HG03280 (cell line): ENCODE measurements around the gene TMEM100.

Experiments used
- ATAC-seq: cut with Tn5 transposase; IDR thresholded peaks from one replicate; pipeline ENCODE4 v1.9.1; 2021; ENCODE audit warnings: mild to moderate bottlenecking, moderate library complexity; ENCODE audit not compliant: unreplicated experiment

The TMEM100 gene

DNA sequence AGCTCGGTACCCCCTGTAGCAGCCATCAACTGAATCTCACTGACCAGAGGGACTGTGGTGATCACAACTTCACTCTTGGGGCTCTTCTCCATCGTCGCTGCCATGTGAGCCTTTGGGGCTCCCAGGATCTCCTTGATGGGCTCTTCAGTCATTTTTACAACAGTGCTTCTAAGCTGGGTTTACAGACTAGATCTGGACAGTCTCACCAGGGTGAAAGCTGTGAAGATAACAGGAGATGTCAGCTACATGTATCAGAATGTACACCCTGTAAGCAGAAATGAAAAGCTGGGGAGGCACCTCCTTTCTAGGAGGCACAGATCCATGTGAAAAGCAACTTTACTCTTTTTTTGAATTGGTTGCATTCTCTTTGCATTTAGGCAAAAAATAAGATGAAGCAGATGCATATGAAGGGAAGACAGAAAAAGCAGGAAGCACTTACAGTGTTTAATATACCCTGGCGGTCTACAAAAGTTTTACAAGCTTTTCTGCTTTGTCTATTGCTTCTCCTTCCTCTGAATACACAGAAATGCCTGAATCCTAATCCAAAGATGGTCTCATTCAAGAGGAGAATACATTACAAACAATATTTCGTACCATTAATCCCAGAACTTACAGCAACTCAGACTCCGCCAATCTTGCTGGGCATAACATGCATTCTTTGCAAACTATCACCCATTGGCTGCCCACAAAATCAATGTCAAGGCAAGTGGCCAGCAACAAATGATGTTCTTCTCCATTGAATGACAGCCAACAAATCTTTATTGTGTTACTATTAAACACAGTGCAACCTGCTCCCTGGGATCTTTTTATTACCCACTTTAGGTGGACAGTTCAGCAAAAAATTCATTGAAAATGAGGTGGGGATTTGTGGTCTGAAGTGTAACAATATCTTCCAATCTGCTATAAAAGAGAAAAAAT lies 1.5 kb downstream of the TMEM100 start:
- ATAC-seq: no peak

DNA sequence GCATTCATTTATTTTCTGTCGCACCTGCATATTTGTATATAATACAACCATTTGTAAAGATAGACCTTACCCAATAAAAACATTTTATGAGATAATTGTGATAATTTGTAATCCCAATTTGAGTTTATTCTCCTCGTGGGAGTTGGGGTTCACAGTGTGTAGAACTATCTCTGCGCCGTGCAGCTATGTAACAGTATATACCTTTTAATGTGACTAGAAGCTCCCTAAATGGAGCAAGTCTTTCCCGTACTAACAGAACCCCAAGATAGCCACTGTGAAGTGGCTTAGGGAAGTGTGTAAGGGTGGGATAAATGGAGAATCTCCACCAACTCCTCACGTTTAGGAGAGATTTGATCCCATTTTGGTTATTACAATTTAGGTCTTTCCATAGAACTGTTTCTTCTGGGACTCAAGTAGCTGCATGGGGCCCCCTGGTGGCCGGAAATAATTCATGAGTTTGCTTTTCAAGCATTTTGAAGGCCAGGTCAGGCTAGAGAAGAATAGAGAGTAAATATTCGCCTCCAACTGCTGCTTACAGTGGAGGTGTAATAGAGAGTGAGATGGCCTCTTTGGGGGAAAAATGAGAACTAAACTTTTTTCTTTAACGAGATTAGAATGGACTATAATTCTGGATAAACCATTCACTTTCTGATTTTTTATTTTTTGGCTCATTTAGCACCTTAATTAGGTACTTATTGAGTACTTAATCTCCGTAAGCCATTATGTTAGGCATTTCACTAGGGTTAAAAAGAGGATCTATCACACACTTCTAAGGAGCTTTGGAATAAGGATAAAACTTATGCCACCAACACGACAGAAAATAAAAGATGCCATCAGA lies 4.5 kb downstream of the TMEM100 start:
- no peak for ATAC-seq

DNA sequence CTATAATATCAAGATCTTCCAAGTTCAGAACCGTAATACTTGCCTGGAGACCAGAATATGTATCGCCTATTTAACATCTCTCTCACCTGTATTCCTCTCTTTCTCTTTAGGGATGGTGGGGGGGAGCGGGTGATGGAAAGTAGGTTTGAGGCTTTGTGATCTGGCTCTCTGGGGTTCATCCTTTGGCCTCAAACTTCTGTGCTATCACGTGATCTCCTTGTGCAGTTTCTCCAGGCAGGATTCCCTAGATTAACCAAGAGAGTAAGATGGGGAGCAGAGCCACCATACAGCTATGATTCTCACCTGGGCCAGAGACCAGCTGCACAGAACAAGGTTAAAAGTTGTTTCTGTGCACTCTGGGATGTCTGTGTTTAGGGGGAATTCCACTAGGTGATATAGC lies 5.2 kb downstream of the TMEM100 start:
- no peak for ATAC-seq

DNA sequence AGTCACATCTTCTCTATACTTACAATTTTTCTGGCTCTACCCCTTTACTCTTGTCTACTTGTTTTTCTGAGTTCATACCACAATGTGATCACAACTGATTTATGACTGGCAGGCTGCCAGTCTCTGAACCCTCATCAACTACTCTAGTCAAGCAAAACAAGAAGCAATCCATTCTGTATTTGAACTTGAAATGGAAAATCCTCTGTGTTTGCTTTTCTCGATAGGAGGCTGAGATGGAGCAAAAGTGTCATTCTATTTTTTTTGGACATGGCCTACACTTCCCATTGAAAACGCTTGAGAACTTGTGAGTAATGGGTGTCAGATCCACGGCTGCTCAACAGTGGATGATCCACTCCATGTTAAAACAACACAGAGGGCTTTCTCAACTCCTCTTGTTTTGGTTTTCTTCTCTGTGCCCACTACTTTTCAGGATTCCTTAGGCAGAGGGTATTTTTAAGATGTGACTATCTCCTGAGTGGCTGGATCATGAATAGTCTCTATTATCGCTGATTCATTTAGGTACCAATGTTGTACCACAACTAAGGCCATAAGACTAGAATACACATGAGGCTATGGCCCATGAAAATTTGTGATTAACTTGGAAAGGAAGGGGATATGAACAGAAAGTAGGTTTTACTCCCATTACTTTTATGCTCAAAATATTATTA lies 11.7 kb downstream of the TMEM100 start:
- no peak for ATAC-seq

DNA sequence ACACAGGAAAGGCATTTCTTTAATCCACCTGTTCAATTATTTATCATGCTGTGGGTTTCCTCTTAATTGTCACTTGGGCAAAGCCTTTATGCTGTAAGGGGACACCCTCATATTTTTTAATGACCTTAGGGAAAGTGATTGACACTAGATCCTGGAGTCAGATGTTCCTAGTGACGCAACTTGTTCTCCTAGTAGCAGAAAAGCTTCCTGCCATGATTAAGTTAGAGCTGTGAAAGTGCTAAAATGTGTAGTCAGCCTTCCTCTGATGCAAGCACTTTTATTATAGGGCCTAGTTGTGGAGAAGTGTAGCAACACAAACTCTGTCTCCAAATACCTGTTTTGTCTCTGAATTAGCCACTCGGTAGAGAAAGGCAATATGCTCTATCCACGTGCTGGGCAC lies 12.3 kb downstream of the TMEM100 start:
- no peak for ATAC-seq

DNA sequence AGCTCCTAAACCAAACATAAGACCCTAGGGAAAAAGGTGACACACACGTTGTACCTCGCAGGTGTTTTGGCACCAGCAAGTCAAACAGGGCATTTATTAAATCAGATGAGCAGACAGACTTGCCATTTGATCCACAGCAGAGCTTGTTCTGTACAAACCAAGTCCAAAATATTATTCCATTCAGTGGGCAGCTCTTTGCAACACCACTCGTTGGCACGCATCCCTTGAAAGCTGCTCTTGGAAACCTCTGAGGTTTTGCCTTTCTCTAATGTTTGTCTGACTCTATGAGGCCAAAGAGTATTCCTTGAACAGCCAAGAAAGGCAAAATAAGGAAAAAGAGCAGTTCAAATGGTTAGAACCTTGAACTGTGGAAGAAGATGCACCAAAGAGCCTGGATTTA lies 12.7 kb downstream of the TMEM100 start:
- no peak for ATAC-seq

DNA sequence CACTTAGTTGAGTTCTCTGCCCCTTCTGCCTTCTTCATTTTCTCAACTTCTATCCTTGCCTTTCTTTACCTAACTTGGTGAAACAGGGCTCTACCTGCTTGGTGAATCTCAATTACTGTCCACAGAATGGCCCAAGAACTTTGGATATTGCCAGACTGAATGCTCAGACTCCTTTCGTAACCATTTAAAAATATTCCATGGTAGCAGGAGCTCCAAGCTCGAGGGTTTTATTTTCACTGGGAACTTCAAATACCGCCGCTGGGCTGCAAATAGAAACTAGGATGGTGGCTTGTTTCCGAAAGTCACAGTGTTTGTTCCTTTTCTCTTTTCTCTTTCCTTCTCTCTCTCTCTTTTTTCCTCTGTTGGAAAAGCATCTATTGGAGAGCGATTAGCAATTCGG lies 13.2 kb downstream of the TMEM100 start:
- ATAC-seq: no peak

DNA sequence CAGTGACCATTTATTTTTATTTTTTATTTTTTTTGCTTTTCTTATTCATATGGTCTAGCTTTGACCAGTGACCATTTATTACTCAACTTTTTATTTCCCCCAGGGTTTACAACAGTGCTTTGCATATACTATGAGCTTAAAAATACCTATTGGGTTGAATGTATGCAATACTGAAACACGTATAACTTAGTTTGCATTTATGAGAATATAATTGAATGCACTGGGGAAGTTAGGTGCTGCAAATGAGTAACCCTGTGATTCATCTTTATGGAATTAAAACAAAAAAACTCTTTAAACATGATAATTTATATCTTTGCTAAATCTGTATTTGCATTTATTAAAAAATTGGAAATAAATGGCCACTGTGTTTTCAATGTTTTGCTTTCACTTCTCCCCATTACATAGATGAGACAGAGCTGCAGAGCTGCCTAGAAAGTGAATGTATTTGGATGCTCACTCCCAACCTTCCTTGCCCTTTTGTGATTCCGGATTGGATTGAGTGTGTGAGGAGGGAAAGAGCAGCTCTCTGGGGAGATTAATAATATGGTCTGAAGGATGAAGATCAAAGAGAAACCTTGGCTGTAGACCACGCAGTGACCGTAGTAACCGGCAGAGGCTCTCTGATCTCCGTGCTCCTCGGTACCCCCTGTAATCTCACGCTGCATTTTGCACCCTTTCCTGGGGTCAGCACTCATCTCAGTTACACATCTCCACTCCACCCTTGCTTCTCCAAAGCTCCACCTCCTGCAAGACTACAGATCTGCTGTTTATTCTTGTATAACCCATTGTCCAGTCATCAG lies 14.3 kb downstream of the TMEM100 start:
- no peak for ATAC-seq

DNA sequence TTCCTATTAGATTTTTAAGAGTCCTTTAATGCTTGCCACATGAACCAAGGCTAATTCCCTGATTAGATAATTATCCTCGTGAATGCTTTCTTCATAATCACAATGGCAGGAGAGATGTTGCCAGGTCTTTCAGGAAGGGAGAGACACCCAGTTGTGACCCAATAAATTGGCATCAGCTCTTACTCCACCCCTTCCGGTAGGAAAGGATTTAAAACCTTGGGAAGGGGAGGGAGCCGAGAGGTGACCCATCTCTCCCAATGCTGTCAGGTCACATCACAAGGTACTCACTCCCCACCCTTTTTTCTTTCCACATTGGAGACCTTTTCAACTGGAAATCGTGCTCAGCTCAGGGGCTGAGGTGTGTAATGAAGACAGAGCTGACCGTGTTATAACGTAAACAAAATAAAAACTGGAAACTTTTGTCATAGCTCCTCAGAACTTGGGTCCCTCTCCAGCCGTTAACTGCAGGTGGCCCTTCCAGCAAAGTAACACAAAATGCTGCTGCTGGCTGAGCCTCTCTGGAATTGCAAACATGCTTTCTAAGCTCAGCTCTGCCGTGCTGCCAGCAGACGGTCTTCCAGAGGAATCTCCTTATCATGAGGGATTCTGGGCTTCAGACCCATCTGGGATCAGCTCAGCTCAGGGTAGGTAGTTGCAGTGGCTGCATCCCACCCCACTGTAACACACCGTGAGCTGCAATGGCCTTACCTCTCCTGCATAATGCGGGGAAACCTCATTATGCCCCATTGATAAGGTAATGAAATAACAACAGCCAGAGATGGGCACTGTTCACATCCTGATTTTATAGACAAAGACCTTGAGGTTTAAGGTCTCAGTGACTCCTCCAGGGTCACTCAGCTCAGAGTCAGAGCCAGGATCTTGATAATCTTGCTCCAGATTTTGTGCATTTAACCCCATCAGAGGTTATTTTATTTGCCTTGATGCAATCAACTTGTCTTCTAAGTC lies 15.6 kb downstream of the TMEM100 start:
- no peak for ATAC-seq

DNA sequence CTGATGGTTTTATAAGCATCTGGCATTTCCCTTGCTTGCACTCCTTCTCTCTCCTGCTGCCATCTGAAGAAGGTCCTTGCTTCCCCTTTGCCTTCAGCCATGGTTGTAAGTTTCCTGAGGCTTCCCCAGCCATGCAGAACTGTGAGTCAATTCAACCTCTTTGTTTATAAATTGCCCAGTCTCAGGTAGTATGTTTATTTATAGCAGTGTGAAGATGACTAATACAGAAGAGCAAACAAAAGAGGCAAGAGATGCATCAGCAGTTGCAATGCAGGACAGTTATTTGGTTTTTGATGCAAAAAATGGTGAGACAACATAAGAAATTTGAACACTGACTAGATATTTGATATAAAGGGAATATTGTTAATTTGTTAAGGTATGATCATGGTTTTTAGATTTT lies 16.8 kb downstream of the TMEM100 start:
- ATAC-seq: no peak

DNA sequence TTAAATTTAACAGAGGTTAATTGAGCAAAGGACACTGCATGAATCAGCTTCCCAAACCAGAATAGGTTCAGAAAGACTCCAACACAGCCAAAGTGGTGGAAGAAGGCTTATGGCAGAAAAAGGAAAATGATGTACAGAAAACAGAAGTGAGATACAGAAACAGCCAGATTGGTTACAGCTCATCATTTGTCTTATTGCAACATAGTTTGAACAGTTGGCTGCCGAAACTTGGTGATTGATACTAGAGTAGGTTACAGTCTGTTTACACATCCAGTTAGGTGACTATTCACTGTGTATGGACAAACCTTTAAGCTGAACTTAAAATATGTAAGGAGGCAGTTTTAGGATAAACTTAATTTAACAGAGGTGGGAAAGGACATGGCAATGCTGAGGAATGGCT lies 18.3 kb downstream of the TMEM100 start:
- no peak for ATAC-seq

DNA sequence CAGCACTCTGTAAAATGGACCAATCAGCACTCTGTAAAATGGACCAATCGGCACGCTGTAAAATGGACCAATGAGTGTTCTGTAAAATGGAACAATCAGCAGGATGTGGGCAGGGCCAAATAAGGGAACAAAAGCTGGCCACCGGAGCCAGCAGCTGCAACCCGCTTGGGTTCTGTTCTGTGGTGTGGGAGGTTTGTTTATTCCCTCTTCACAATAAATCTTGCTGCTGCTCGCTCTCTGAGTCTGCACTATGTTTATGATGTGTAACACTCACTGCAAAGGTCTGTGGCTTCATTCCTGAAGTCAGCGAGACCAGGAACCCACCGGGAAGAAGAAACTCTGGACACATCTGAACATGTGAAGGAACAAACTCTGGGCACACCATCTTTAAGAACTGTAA lies 20.5 kb downstream of the TMEM100 start:
- no peak for ATAC-seq

DNA sequence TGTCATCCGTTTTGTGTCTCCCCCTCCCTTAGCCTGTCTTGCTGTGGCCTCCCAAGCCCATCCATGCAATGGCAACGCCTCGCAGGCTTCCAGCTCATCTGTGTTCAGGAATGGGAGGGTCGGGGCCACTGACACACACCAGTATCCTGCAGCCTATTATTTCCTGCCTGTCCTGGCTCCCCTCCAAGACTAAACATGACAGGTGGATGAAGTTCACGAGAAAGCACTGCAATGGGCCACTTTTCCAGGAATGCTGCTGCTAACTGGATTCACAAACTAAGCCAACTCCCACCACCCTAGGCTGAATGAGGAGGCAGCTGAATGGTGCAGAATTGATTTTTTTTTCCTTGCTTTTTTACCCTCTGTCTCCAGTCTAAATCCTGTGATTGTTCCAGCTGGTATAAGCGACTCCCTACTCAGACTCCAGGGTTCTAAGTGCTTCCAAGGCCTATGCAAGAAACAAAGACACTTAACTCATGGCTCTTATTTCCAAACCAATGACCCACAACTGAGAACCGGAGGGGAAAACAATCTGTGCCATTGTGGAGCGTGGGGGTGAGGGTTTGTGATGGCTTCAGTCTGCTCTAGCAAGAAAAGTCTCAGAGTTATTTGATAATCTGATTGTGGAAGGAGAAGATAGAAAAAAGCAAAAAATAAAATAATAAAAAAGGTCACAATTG lies 23.3 kb downstream of the TMEM100 start:
- no peak for ATAC-seq

DNA sequence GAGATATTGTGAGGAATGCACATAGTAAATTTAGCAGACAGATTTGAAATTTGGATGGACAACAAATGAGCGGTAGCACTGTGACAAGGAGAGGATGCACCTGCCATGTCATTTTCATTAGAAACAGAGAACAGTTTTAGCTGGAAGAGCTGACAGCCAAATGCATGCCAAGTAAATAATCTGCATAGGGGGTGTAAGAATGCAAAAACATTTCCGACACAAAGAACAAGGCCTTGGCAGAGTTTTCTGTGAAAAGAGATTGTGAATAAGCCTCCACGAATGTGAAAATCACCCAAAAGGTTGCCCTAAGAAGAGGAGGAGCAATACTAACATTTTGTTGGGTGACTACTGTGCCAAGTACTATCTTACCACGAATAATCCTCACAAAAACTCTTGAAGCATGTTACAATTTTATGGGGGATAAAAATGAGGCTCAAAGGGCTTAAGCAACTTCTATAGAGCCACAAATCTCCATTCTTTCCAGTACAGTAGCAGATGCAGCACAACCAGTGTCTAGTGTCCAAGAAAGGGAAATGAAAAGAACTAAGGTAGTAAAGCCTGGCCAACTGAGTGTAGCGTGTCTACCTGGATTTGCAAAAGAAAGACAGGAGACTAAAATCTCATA lies 28.3 kb downstream of the TMEM100 start:
- no peak for ATAC-seq

DNA sequence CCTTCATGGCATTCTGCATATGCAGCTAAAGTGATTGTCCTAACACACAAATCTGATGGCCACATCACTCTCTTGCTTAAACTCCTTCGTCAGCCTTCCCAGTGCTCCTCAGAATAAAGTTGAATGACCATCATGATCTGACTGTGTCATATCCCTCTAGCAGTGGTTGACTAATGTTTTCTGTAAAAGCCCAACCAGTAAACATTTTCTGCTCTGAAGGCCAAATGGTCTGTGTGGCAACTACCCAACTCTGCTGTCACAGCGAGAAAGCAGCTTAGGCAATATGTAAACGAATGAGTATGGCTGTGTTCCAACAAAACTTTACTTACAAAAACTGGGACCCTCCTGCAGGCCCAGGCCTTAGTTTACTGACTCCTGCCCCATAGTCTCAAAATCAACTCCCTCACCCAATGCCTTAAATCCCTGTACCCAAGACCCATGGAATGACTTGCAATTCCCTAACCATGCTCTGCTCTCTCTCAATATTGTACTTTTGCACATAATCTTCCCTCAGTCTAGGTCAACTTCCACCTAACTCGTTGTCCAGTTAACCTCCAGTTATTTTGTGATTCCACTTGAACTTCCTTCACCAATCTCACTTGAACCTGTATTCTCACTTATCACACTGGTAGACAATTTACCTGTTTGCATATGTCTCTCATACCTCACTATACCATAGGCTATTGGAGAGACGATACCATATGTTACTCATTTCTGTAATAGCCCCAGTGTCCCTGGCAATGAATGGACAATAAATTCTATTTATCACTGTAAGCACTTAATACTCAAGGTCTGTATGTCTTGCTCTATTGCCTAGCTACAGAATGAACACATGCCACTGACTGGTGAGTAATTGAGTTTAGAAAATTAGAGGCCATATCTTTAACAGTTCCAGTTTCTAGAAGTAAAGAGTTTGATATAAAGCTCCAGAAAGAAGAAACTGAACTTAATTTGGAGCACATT lies 29.1 kb downstream of the TMEM100 start:
- no peak for ATAC-seq

DNA sequence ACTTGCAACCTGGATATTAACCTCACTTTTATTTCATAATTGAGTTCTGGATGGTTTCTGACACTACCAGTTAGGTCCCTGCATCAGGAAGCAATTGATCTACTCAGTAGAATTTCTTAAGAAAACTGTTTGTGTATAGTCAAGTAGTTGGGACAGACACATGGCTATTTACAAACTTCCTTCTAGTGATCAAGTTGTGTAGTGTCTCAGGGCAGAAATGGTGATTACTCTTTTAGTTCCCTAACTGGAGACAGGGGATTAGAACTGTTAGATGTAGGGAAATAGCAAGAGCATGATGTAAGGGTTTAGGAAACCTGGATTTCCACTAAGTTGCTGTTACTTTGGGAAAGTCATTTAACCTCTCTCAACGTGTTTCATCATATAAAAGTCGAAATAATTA lies 30.4 kb downstream of the TMEM100 start:
- ATAC-seq: no peak

DNA sequence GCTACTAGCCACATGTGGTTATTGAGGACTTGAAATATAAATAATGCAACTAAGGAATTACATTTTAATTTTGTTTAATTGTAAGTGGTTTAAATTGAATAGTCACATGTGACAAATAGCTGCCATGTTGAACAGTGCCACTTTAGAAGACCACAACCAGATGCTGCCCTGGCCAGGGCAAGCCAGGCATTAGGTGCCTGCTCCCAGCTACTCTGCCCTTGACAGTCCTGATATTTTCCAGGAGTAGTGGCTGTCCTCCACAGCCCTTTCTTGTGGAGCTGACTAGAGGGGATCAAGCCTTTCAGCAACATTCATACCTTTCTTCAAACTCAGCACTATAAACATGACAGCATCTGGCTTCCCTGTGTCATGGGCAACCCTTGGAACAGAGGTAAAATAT lies 31.0 kb downstream of the TMEM100 start:
- no peak for ATAC-seq
